ENCODE measurements around the gene UGT1A7. TPM values are rescaled to one million over a fixed set of nuclear protein-coding genes. Genes with fewer than 3 reads are reported as not detected.
"Not testable (repeated sequence)": the region's sequence is repeated elsewhere in the genome, so short reads cannot be mapped to it uniquely, and the experiment has no call there.

UGT1A7 gene
- total RNA-seq, 1 donor from 2014 or later = not detected

DNA sequence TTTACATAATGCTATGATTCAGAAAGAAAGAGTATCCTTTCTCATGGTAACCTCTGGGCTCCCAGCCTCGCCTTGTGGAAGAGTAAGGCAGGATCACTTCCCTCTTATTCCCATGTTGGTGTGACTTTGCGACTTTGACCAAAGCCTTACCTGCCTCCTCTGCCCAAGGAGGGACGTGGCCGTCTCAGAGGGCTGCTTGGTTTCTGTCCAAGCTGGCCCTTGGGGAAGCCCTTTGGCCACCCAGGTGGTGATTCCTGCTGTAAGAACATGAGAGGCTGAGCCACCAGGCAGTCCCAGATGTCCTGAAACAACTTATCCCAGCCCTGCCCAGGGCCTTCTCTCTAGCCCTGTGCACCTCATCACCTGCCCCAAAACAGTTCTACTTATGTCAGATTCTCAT is 17.0 kb downstream of the UGT1A7 start:
- H3K27ac Mint-ChIP-seq = no peak overlapping the region
- TF ChIP-seq, protein P1, sequence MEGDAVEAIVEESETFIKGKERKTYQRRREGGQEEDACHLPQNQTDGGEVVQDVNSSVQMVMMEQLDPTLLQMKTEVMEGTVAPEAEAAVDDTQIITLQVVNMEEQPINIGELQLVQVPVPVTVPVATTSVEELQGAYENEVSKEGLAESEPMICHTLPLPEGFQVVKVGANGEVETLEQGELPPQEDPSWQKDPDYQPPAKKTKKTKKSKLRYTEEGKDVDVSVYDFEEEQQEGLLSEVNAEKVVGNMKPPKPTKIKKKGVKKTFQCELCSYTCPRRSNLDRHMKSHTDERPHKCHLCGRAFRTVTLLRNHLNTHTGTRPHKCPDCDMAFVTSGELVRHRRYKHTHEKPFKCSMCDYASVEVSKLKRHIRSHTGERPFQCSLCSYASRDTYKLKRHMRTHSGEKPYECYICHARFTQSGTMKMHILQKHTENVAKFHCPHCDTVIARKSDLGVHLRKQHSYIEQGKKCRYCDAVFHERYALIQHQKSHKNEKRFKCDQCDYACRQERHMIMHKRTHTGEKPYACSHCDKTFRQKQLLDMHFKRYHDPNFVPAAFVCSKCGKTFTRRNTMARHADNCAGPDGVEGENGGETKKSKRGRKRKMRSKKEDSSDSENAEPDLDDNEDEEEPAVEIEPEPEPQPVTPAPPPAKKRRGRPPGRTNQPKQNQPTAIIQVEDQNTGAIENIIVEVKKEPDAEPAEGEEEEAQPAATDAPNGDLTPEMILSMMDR (IDR thresholded peaks at IDR 0.05; ENCODE audit: unreplicated experiment) = no peak
- H3K27me3 Mint-ChIP-seq = no peaks in the 10 kb centered on the region
- no peak for DNase-seq (ENCODE audit: low spot score, unreplicated experiment)
- H3K4me3 Mint-ChIP-seq (ENCODE audit: low read depth) = no peak overlapping the region
- no peaks in the 10 kb centered on the region for H3K36me3 Mint-ChIP-seq (ENCODE audit: insufficient read depth)
- H3K9me3 Mint-ChIP-seq (ENCODE audit: low read depth) = peaks cover 11% of the 10 kb centered on the region
- no peaks in the 10 kb centered on the region for H3K4me1 Mint-ChIP-seq (ENCODE audit: low read depth)

DNA sequence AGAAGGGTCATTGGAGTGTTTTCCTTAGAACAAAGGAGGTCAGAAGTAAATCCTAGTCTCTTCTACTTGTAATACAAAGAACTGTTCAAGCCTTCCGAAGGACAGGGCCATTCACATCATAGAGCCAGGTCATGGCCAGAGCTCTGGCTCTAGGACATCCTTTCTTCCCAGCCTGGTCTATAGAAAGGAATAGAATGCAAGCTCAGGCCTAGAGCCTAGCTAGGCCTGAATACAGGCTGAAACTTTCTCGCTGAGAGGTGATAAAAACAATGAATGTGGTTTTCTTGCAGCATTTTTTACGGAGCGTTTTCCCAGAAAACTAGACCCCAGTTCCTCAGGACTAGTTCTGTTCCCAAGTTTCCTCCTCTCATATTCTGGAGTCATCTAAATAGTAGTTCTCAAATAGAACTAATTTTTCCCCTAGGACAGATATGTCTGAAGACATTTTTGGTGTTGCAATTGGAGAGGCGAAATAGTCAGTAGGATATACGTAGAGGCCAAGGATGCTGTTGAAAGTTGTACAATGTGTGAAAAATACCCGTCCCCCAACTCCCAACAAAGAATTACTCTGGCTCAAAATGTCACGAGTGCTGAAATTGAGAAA is 17.8 kb downstream of the UGT1A7 start:
- Mint-ChIP-seq H3K27ac (peak overlapping the region; percentile 56), H3K4me3 (ENCODE audit: low read depth) (no peak overlapping the region), H3K27me3 (no peaks in the 10 kb centered on the region), H3K36me3 (ENCODE audit: insufficient read depth) (no peaks in the 10 kb centered on the region), H3K4me1 (ENCODE audit: low read depth) (no peaks in the 10 kb centered on the region), H3K9me3 (ENCODE audit: low read depth) (peaks cover 11% of the 10 kb centered on the region)
- DNase-seq (ENCODE audit: low spot score, unreplicated experiment) = no peak
- TF ChIP-seq, protein P1 (IDR thresholded peaks at IDR 0.05; ENCODE audit: unreplicated experiment) = no peak

DNA sequence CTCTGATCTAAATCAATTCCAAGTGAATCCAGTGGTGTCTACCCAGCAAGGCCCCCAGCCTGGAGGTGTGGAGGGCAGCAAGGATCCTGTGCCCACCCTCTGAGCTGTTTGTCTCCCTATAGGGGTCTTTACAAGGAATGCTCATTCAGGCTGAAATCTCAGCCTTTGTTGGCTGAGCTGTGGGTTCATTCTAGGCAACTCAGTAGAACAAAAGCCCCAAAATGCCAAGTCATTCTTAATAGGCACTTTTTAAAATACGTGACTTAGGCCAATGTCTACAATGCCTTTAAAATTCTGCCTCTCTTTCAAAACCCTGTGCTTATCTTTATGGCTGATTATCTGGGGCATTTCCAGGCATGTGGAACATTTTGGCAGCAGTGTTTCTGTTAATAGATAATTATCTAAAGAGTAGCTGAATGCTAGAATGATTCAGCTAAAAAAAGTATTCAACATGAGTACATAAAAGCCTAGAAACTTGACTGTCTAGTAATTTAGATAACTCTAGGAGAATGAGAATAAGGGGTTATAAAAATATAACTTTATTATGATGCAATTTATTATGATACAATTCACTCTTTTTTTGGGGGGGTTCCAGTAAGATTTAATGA is 18.4 kb downstream of the UGT1A7 start:
- H3K4me1 Mint-ChIP-seq (ENCODE audit: low read depth) = no peaks in the 10 kb centered on the region
- H3K27ac Mint-ChIP-seq = peak overlapping the region; percentile 56

DNA sequence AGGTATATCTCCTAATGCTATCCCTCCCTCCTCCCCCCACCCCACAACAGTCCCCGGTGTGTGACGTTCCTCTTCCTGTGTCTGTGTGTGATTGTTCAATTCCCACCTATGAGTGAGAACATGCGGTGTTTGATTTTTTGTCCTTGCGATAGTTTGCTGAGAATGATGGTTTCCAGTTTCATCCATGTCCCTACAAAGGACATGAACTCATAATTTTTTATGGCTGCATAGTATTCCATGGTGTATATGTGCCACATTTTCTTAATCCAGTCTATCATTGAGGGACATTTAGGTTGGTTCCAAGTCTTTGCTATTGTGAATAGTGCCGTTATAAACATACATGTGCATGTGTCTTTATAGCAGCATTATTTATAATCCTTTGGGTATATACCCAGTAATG is 19.1 kb downstream of the UGT1A7 start:
- H3K4me1 Mint-ChIP-seq (ENCODE audit: low read depth); DNase-seq (ENCODE audit: low spot score, unreplicated experiment); H3K36me3 Mint-ChIP-seq (ENCODE audit: insufficient read depth); H3K4me3 Mint-ChIP-seq (ENCODE audit: low read depth); H3K27me3 Mint-ChIP-seq: not testable (repeated sequence)
- Mint-ChIP-seq H3K27ac (peak overlapping the region; percentile 79), H3K9me3 (ENCODE audit: low read depth) (peaks cover 11% of the 10 kb centered on the region)

More for the DNA sequence above, 18.4 kb downstream of the UGT1A7 start:
- Mint-ChIP-seq H3K36me3 (ENCODE audit: insufficient read depth) (no peaks in the 10 kb centered on the region), H3K9me3 (ENCODE audit: low read depth) (peaks cover 11% of the 10 kb centered on the region), H3K27me3 (no peaks in the 10 kb centered on the region), H3K4me3 (ENCODE audit: low read depth) (no peak overlapping the region)
- no peak for DNase-seq (ENCODE audit: low spot score, unreplicated experiment)
- TF ChIP-seq, protein P1 (IDR thresholded peaks at IDR 0.05; ENCODE audit: unreplicated experiment) = no peak

DNA sequence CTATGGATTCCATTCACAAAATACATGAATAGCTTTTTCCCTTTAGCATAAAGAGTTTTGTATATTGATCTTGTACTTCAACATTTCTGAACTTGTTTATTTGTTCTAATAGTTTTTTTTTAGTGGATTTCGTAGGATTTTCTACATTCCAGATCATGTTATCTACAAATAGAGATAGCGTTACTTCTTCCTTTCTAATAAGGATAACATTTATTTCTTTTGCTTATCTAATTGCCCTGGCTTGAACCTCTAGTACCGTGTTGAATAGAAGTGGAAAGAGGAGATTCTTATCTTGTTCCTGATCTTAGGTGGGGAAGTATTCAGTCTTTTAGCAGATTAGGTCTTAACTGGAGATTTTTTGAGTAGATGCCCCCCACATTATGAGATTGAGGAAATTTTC is 20.5 kb downstream of the UGT1A7 start:
- Mint-ChIP-seq H3K27ac (no peak overlapping the region), H3K36me3 (ENCODE audit: insufficient read depth) (no peaks in the 10 kb centered on the region), H3K27me3 (no peaks in the 10 kb centered on the region), H3K4me1 (ENCODE audit: low read depth) (no peaks in the 10 kb centered on the region), H3K4me3 (ENCODE audit: low read depth) (no peak overlapping the region), H3K9me3 (ENCODE audit: low read depth) (peaks cover 11% of the 10 kb centered on the region)
- DNase-seq (ENCODE audit: low spot score, unreplicated experiment) = no peak
- TF ChIP-seq, protein P1 (IDR thresholded peaks at IDR 0.05; ENCODE audit: unreplicated experiment) = no peak

All from progenitor cell of endocrine pancreas (in vitro differentiated cells).